GM21390 (cell line): ENCODE results near the gene UTP4.
A peak's percentile ranks its signal among the peaks of the same experiment; 100 is the strongest.

ENCODE experiments used
- ATAC-seq: cut with Tn5 transposase; IDR thresholded peaks from one replicate; pipeline ENCODE4 v1.9.1; 2021; ENCODE audit not compliant: unreplicated experiment

UTP4 gene

GRCh38 chr16:69132424-69133252 lies at the start of gene UTP4, which contains the start of gene CHTF8:
Gene UTP4 (plus strand): TSS chr16:69132649. CDS start chr16:69133460, 811 bp downstream.
Gene CHTF8 (minus strand): TSS chr16:69132588. CDS start chr16:69121458, 11,130 bp downstream.
- peak; percentile 84 for ATAC-seq

GRCh38 chr16:69083306-69083941 lies 49.0 kb upstream of the UTP4 start:
- ATAC-seq, result no peak

- no peak for ATAC-seq
These were observed 48.2 kb upstream of the UTP4 start for GRCh38 chr16:69084289-69084688.

GRCh38 chr16:69085032-69085695 lies 47.3 kb upstream of the UTP4 start:
- ATAC-seq, result no peak

GRCh38 chr16:69087161-69087581 lies 45.3 kb upstream of the UTP4 start:
- ATAC-seq, result no peak

GRCh38 chr16:69088684-69089083 lies 43.8 kb upstream of the UTP4 start:
- no peak for ATAC-seq

- ATAC-seq, result peak; percentile 51
These were observed 43.1 kb upstream of the UTP4 start for GRCh38 chr16:69089091-69089910.

- ATAC-seq, result no peak
These were observed 38.5 kb upstream of the UTP4 start for GRCh38 chr16:69093974-69094373.

GRCh38 chr16:69094501-69094900 lies 37.9 kb upstream of the UTP4 start:
- no peak for ATAC-seq

- no peak for ATAC-seq
These were observed 37.3 kb upstream of the UTP4 start for GRCh38 chr16:69095193-69095592.

- ATAC-seq, result no peak
These were observed 32.3 kb upstream of the UTP4 start for GRCh38 chr16:69100071-69100691.

- no peak for ATAC-seq
These were observed 26.7 kb upstream of the UTP4 start, which contains the start of gene HAS3 for GRCh38 chr16:69105501-69106361. Gene HAS3 (plus strand): TSS chr16:69105653. CDS start chr16:69109396, 3,743 bp downstream.

GRCh38 chr16:69106491-69107315 lies 25.7 kb upstream of the UTP4 start:
- no peak for ATAC-seq

- ATAC-seq, result no peak
These were observed 25.0 kb upstream of the UTP4 start for GRCh38 chr16:69107316-69107962.

- no peak for ATAC-seq
These were observed 24.2 kb upstream of the UTP4 start for GRCh38 chr16:69108064-69108904.

- no peak for ATAC-seq
These were observed 23.6 kb upstream of the UTP4 start for GRCh38 chr16:69108905-69109252.
